HEK293T (cell line): ENCODE data around the gene HMGXB3.
A peak's percentile ranks its signal among the peaks of the same experiment; 100 is the strongest.

Experiments
- ARNT ChIP-seq: fragments of 450-650 bp; IDR thresholded peaks from 2 replicates; pipeline ENCODE4 v1.6.1; 2017; ENCODE audit warnings: mild to moderate bottlenecking
- BHLHE40 ChIP-seq: fragments of 450-650 bp; IDR thresholded peaks from 2 replicates; pipeline ENCODE4 v1.6.1; 2016; ENCODE audit warnings: mild to moderate bottlenecking, moderate library complexity, borderline replicate concordance
- L3MBTL2 ChIP-seq: fragments of 450-650 bp; conservative IDR thresholded peaks from 2 replicates; pipeline ENCODE4 v1.6.1; 2016; ENCODE audit warnings: mild to moderate bottlenecking
- LEF1 ChIP-seq: fragments of 450-650 bp; IDR thresholded peaks from 2 replicates; pipeline ENCODE4 v1.6.1; 2017; ENCODE audit warnings: mild to moderate bottlenecking, borderline replicate concordance
- NFRKB ChIP-seq: fragments of 450-650 bp; IDR thresholded peaks from 2 replicates; pipeline ENCODE4 v1.6.1; 2016; ENCODE audit warnings: mild to moderate bottlenecking, moderate library complexity
- PKNOX1 ChIP-seq: fragments of 450-650 bp; IDR thresholded peaks from 2 replicates; pipeline ENCODE4 v1.6.1; 2016
- SP1 ChIP-seq: fragments of 450-650 bp; IDR thresholded peaks from 2 replicates; pipeline ENCODE4 v1.6.1; 2017
- SUZ12 ChIP-seq: fragments of 450-650 bp; IDR thresholded peaks from 2 replicates; pipeline ENCODE4 v1.6.1; 2016; ENCODE audit warnings: mild to moderate bottlenecking
- ZNF384 ChIP-seq: fragments of 450-650 bp; IDR thresholded peaks from 2 replicates; pipeline ENCODE4 v1.6.1; 2016

GRCh38 chr5:149962601-149963300, 37.8 kb upstream of the HMGXB3 start:
- no peak for TF ChIP-seq LEF1
- TF ChIP-seq SUZ12, result no peak
- TF ChIP-seq ARNT, result no peak
- TF ChIP-seq ZNF384, result no peak
- no peak for TF ChIP-seq SP1
- TF ChIP-seq NFRKB, result no peak
- TF ChIP-seq PKNOX1, result peak; percentile 25; the same call in 1 of the 2 replicates
- TF ChIP-seq L3MBTL2, result no peak
- TF ChIP-seq BHLHE40, result no peak
